Mesenchymal stem cell (in vitro differentiated cells and primary cell): Measurements from ENCODE around the gene ARID4B.
"Not testable (repeated sequence)": the region's sequence is repeated elsewhere in the genome, so short reads cannot be mapped to it uniquely, and the experiment has no call there.

Source experiments
- DNase-seq: peaks from one replicate; pipeline ENCODE4 v3.0.0-alpha.2; 2013
- H2AFZ ChIP-seq: one replicate; pipeline ENCODE4 v1.6.1; 2013; ENCODE audit warnings: low read depth, mild to moderate bottlenecking, control low read depth, inconsistent platforms, low read length, moderate library complexity
- H2AK5ac ChIP-seq: 2 replicates; pipeline ENCODE4 v1.6.1; 2013; ENCODE audit warnings: low read length, moderate library complexity, mild to moderate bottlenecking, inconsistent platforms; ENCODE audit not compliant: severe bottlenecking
- H2BK120ac ChIP-seq: one replicate; pipeline ENCODE4 v1.6.1; 2013; ENCODE audit warnings: low read depth, mild to moderate bottlenecking, inconsistent platforms, low read length, moderate library complexity
- H2BK12ac ChIP-seq, 2 experiments: one replicate each; pipeline ENCODE4 v1.6.1; 2013; ENCODE audit warnings: inconsistent platforms in 2 of 2, low read length in 2 of 2, mild to moderate bottlenecking in 2 of 2, moderate library complexity in 2 of 2, control low read depth in 1 of 2
- H2BK15ac ChIP-seq: one replicate; pipeline ENCODE4 v1.6.1; 2013; ENCODE audit warnings: mild to moderate bottlenecking, low read depth, inconsistent platforms; ENCODE audit not compliant: poor library complexity, severe bottlenecking
- H2BK5ac ChIP-seq: 2 replicates; pipeline ENCODE4 v1.6.1; 2013; ENCODE audit warnings: low read depth, mild to moderate bottlenecking, low read length, control low read depth, inconsistent platforms; ENCODE audit not compliant: poor library complexity, severe bottlenecking
- H3K14ac ChIP-seq, 2 experiments: one replicate each; pipeline ENCODE4 v1.6.1; 2013; ENCODE audit warnings: inconsistent platforms in 2 of 2, low read length in 2 of 2, control low read depth in 1 of 2, mild to moderate bottlenecking in 1 of 2, moderate library complexity in 1 of 2
- H3K18ac ChIP-seq, 2 experiments: one replicate each; pipeline ENCODE4 v1.6.1; 2013; ENCODE audit warnings: inconsistent platforms in 2 of 2, low read length in 2 of 2, control low read depth in 1 of 2, low read depth in 1 of 2, mild to moderate bottlenecking in 1 of 2
- H3K23ac ChIP-seq, 2 experiments: one replicate each; pipeline ENCODE4 v1.6.1; 2013; ENCODE audit warnings: inconsistent platforms in 2 of 2, low read length in 2 of 2, mild to moderate bottlenecking in 2 of 2, moderate library complexity in 2 of 2, control low read depth in 1 of 2
- H3K27ac ChIP-seq: 2 replicates; pipeline ENCODE4 v1.5.1; 2013; ENCODE audit warnings: mild to moderate bottlenecking, moderate library complexity, low read length, control low read depth, inconsistent platforms; ENCODE audit not compliant: poor library complexity, severe bottlenecking
- H3K27me3 ChIP-seq, 2 experiments: 2 replicates each; pipeline versions ENCODE4 v1.6.1 to v1.7.0; 2013; ENCODE audit warnings: low read length in 2 of 2, mild to moderate bottlenecking in 2 of 2, moderate library complexity in 2 of 2, control low read depth in 1 of 2, inconsistent platforms in 1 of 2; ENCODE audit not compliant: control insufficient read depth in 1 of 2, insufficient read depth in 1 of 2
- H3K36me3 ChIP-seq, 2 experiments: 2 replicates each; pipeline versions ENCODE4 v1.6.1 to v1.7.0; 2013; ENCODE audit warnings: low read length in 2 of 2, control low read depth in 1 of 2, inconsistent platforms in 1 of 2, low read depth in 1 of 2, mild to moderate bottlenecking in 1 of 2; ENCODE audit not compliant: insufficient read depth in 2 of 2, control insufficient read depth in 1 of 2
- H3K4ac ChIP-seq, 2 experiments: one replicate each; pipeline ENCODE4 v1.6.1; 2013; ENCODE audit warnings: inconsistent platforms in 2 of 2, low read length in 2 of 2, mild to moderate bottlenecking in 2 of 2, moderate library complexity in 2 of 2, control low read depth in 1 of 2, low read depth in 1 of 2
- H3K4me1 ChIP-seq: 2 replicates; pipeline ENCODE4 v1.6.1; 2013; ENCODE audit warnings: low read depth, low read length, control low read depth; ENCODE audit not compliant: control insufficient read depth, insufficient read depth
- H3K4me2 ChIP-seq: 2 replicates; pipeline ENCODE4 v1.6.1; 2013; ENCODE audit warnings: low read length, mild to moderate bottlenecking, inconsistent platforms; ENCODE audit not compliant: poor library complexity, severe bottlenecking
- H3K4me3 ChIP-seq, 2 experiments: 2 replicates each; pipeline versions ENCODE4 v1.5.1 to v1.7.0; 2013; ENCODE audit warnings: low read length in 2 of 2, mild to moderate bottlenecking in 2 of 2, control low read depth in 1 of 2, low read depth in 1 of 2; ENCODE audit not compliant: insufficient read depth in 1 of 2
- H3K79me1 ChIP-seq: replicated peaks from 2 replicates; pipeline ENCODE4 v1.6.1; 2013; ENCODE audit warnings: mild to moderate bottlenecking, control low read depth, low read length, inconsistent platforms; ENCODE audit not compliant: poor library complexity, severe bottlenecking
- H3K9ac ChIP-seq: 2 replicates; pipeline ENCODE4 v1.7.0; 2013; ENCODE audit warnings: mild to moderate bottlenecking, low read length, moderate library complexity
- H3K9me3 ChIP-seq: 2 replicates; pipeline ENCODE4 v1.7.0; 2013; ENCODE audit warnings: mild to moderate bottlenecking, low read length; ENCODE audit not compliant: control insufficient read depth
- H4K8ac ChIP-seq: one replicate; pipeline ENCODE4 v1.6.1; 2013; ENCODE audit warnings: inconsistent platforms, mild to moderate bottlenecking, low read length, moderate library complexity
- H4K91ac ChIP-seq: one replicate; pipeline ENCODE4 v1.6.1; 2013; ENCODE audit warnings: mild to moderate bottlenecking, low read length, inconsistent platforms
- WGBS: methylation state at CpG from one replicate; pipeline ENCODE4 v1.1.7; 2013; ENCODE audit warnings: mixed read lengths; 5-methylcytosine and 5-hydroxymethylcytosine counted together

Gene ARID4B

DNA sequence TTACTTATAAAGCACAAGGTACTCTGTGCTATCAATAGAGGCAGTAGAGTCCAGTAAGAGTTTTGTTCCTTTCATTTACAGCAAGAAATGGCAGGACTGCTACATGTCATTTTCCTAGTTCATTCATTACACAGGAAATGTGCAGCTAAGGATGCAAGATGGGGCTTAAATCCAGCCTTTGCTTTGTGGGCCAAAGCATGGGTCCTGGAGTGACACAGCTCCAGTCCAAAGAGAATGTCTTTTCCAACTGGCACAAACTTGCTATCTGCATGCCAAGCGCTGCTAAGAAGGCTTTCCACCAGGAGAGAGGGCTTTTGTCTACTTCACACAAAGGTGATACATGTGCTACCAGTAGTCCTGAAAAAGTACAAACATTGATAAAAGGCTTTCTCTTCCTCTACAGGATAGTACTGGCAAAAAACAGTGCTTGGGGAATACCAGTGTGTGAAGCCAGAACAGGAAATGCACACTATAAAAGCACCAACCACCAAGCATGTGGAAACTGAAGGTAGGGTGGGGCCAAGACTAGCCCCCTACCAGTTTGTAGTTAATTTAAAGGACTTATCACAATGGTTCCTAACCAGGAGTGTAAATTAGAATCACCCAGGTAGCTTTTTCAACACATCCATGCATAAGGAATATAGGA, 68.7 kb downstream of the ARID4B start:
- peaks cover 10% of the 10 kb centered on the region for H3K79me1 ChIP-seq
- H4K8ac ChIP-seq: no peak overlapping the region
- H2AFZ ChIP-seq: no peak overlapping the region
- H3K4me2 ChIP-seq: no peak overlapping the region
- H3K9me3 ChIP-seq: no peaks in the 10 kb centered on the region
- H3K23ac ChIP-seq: no peak overlapping the region
- no peak overlapping the region for H2AK5ac ChIP-seq
- H3K9ac ChIP-seq: no peak overlapping the region
- no peaks in the 10 kb centered on the region for H3K27me3 ChIP-seq
- H3K4ac ChIP-seq: no peak overlapping the region
- no peak overlapping the region for H4K91ac ChIP-seq
- H3K4me1 ChIP-seq: peaks cover 2% of the 10 kb centered on the region
- no peak overlapping the region for H3K18ac ChIP-seq
- no peak overlapping the region for H3K27ac ChIP-seq
- H3K4me3 ChIP-seq: no peak overlapping the region
- no peak for DNase-seq
- no peak overlapping the region for H2BK5ac ChIP-seq
- H2BK120ac ChIP-seq: no peak overlapping the region
- no peak overlapping the region for H2BK15ac ChIP-seq
- H3K14ac ChIP-seq: no peak overlapping the region
- peaks cover 0 to 28% of the 10 kb centered on the region in 2 experiments for H3K36me3 ChIP-seq
- WGBS: no CpG with 5 or more reads among the region's 1 CpG
- H2BK12ac ChIP-seq: no peak overlapping the region

GRCh38 chr1:235258068-235258467, 69.9 kb downstream of the ARID4B start:
- H4K8ac ChIP-seq, H3K4me3 ChIP-seq, H3K23ac ChIP-seq, H3K4ac ChIP-seq, H2AFZ ChIP-seq, H2BK12ac ChIP-seq, H3K27ac ChIP-seq, H3K4me2 ChIP-seq, H3K27me3 ChIP-seq, H2AK5ac ChIP-seq, H3K14ac ChIP-seq, H3K9ac ChIP-seq, H3K18ac ChIP-seq, H3K9me3 ChIP-seq, H2BK5ac ChIP-seq, H2BK15ac ChIP-seq, H2BK120ac ChIP-seq, DNase-seq, H4K91ac ChIP-seq, H3K4me1 ChIP-seq: not testable (repeated sequence)
- 100% methylated on average over 4 of the region's 6 CpGs for WGBS
- peaks cover 10% of the 10 kb centered on the region for H3K79me1 ChIP-seq
- peaks cover 0 to 28% of the 10 kb centered on the region in 2 experiments for H3K36me3 ChIP-seq

GRCh38 chr1:235254721-235255120, 73.3 kb downstream of the ARID4B start:
- Histone ChIP-seq H3K18ac (no peak overlapping the region), H3K9ac (peak overlapping the region; percentile 19), H2AK5ac (no peak overlapping the region), H2BK5ac (no peak overlapping the region), H2BK15ac (no peak overlapping the region), H3K4me2 (no peak overlapping the region), H3K4ac (no peak overlapping the region), H4K8ac (no peak overlapping the region), H2BK120ac (no peak overlapping the region), H3K27me3 (no peaks in the 10 kb centered on the region), H2BK12ac (no peak overlapping the region), H3K79me1 (peaks cover 10% of the 10 kb centered on the region), H2AFZ (no peak overlapping the region), H3K23ac (no peak overlapping the region), H3K14ac (no peak overlapping the region), H3K36me3 (peaks cover 0 to 43% of the 10 kb centered on the region in 2 experiments), H3K9me3 (no peaks in the 10 kb centered on the region), H3K27ac (no peak overlapping the region), H3K4me1 (no peaks in the 10 kb centered on the region), H4K91ac (no peak overlapping the region), H3K4me3 (no peak overlapping the region)
- WGBS: no CpG with 5 or more reads among the region's 1 CpG
- DNase-seq: no peak

GRCh38 chr1:235253219-235253962, 74.6 kb downstream of the ARID4B start:
- H3K4me2 ChIP-seq: no peak overlapping the region
- H3K79me1 ChIP-seq: peaks cover 14% of the 10 kb centered on the region
- no peaks in the 10 kb centered on the region for H3K4me1 ChIP-seq
- H2AFZ ChIP-seq: no peak overlapping the region
- H2AK5ac ChIP-seq: no peak overlapping the region
- peak overlapping the region; percentile 20 for H3K9ac ChIP-seq
- peaks cover 0 to 34% of the 10 kb centered on the region in 2 experiments for H3K36me3 ChIP-seq
- H2BK5ac ChIP-seq: no peak overlapping the region
- H2BK120ac ChIP-seq: no peak overlapping the region
- no peak overlapping the region for H3K14ac ChIP-seq
- H3K4ac ChIP-seq: no peak overlapping the region
- DNase-seq: peak; percentile 82
- H3K9me3 ChIP-seq: no peaks in the 10 kb centered on the region
- H3K27ac ChIP-seq: no peak overlapping the region
- no peak overlapping the region for H3K4me3 ChIP-seq
- H3K27me3 ChIP-seq: no peaks in the 10 kb centered on the region
- no peak overlapping the region for H2BK12ac ChIP-seq
- H4K91ac ChIP-seq: no peak overlapping the region
- H2BK15ac ChIP-seq: no peak overlapping the region
- no peak overlapping the region for H3K23ac ChIP-seq
- H3K18ac ChIP-seq: no peak overlapping the region
- no peak overlapping the region for H4K8ac ChIP-seq
- no CpG with 5 or more reads among the region's 2 CpGs for WGBS
